ENCODE results near the gene ZSCAN5B.
"Not testable (repeated sequence)": the region's sequence is repeated elsewhere in the genome, so short reads cannot be mapped to it uniquely, and the experiment has no call there.

ZSCAN5B gene

DNA sequence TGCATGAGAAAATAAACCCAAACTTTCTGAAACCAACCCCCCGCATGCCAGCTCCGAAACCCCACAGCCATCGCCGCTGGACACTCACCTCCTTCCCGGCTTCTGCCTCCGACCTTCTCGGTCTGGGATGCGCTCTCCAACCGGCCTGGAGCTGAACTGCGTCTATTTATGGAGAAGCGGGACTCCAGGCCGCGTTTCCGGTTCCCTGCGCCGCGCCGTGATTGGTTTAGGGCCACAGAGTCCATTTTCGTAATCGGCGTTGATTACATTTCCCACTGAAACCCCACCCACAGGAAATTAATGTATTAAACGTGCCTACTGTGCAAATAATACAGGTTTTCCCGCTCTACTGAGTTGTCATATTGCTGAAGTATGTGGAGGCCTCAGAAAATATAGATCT, at the start of gene ZSCAN5B:
Gene ZSCAN5B, minus strand, starts transcription at position 138 of the 400 bp plus-strand sequence. CDS start 4,731 bp downstream, outside the sequence.
- not testable (repeated sequence) for H3K4me3 ChIP-seq (ENCODE audit: low read depth, low read length)

- H3K4me3 ChIP-seq (ENCODE audit: low read depth, low read length), result not testable (repeated sequence)
Measured at GRCh38 chr19:56245764-56246163, 48.2 kb upstream of the ZSCAN5B start.

GRCh38 chr19:56245121-56245740, 47.6 kb upstream of the ZSCAN5B start:
- H3K4me3 ChIP-seq (ENCODE audit: low read depth, low read length), result no peak overlapping the region

- H3K4me3 ChIP-seq (ENCODE audit: low read depth, low read length), result no peak overlapping the region
Measured at GRCh38 chr19:56223481-56223880, 25.9 kb upstream of the ZSCAN5B start.

DNA sequence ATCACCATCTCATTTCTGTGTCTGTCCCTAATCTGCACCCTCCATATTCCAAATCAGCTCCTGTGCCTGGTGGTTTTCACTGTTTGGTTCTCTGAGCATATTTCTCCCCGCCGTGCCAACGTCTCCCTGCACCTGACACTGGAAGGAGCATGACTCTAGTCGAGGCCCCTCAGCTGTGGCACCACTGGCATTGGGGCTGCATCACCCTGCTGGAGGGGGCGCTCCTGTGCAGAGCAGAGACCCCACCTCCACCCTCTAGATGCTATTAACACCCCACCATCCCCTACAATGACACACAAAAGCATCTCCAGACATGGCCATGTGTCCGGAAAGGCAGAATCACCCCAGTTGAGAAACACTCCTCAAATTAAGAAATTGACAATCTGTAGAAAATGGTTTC, 25.3 kb upstream of the ZSCAN5B start:
- H3K4me3 ChIP-seq (ENCODE audit: low read depth, low read length), result no peak overlapping the region

DNA sequence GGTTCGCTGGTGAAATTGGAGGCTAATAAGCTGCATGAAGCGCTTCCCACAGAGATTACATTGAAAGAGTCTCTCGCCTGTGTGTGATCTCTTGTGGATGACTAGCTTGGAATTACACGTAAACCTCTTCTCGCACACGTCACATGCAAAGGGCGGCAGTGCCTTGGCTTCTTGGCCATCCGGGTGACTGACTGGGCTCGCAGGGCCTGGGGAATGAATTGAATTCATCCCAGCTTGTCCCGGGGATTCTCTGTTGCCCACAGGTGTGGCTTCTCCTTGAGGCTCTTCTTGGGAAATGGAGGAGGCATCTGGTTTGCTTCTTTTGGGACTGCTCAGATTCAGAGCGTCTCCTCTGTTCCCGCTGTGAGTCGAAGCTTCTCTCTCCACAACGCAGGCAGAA, 24.3 kb upstream of the ZSCAN5B start:
- no peak overlapping the region for H3K4me3 ChIP-seq (ENCODE audit: low read depth, low read length)

GRCh38 chr19:56221442-56221841, 23.9 kb upstream of the ZSCAN5B start:
- not testable (repeated sequence) for H3K4me3 ChIP-seq (ENCODE audit: low read depth, low read length)

GRCh38 chr19:56218961-56219360, 21.4 kb upstream of the ZSCAN5B start:
- H3K4me3 ChIP-seq (ENCODE audit: low read depth, low read length), result no peak overlapping the region

GRCh38 chr19:56217039-56217949, 19.7 kb upstream of the ZSCAN5B start:
- H3K4me3 ChIP-seq (ENCODE audit: low read depth, low read length), result no peak overlapping the region

- H3K4me3 ChIP-seq (ENCODE audit: low read depth, low read length), result no peak overlapping the region
Measured at GRCh38 chr19:56211718-56212117, 14.1 kb upstream of the ZSCAN5B start.

- not testable (repeated sequence) for H3K4me3 ChIP-seq (ENCODE audit: low read depth, low read length)
Measured at GRCh38 chr19:56210036-56210435, 12.5 kb upstream of the ZSCAN5B start.

DNA sequence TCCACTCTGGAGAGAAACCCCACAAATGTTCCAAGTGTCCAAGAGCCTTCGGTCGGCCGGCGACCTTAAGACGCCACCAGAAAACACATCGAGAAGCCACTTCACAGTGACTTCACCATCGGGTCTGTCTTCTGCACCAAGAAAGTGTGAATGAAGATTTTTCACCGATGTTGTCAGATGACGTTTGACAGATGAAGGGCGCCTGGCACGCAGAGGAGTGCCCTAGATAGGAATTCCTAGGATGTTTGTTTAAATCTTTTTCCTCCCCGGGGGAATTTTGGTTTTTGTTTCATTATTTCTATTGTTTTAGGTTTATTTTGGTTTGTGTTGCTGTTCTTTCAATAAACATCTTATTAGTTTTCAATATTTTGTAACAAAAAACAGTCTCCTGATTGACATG, 11.5 kb upstream of the ZSCAN5B start:
- H3K4me3 ChIP-seq (ENCODE audit: low read depth, low read length), result no peak overlapping the region

GRCh38 chr19:56207581-56207980, 10.0 kb upstream of the ZSCAN5B start:
- H3K4me3 ChIP-seq (ENCODE audit: low read depth, low read length), result not testable (repeated sequence)

DNA sequence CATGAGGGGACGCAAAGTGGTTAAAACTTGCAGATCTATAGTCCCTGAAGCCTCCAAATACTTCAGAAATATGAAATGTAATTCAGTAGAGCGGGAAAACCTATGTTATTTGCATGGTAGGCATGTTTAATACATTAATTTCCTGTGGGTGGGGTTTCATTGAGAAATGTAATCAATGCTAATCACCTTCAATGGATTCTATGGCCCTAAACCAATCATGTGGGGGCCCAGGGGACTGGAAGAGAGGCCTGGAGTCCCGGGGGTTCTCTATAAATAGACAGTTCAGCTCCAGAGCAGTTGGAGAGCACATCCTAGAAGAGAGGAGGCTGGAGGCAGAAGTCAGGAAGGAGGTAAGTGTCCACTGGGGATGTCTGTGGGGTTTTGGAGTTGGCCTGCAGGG, 4.4 kb upstream of the ZSCAN5B start, which contains the start of gene ZSCAN5C:
Gene ZSCAN5C, plus strand, starts transcription at position 301 of the 400 bp plus-strand sequence. CDS start 3,641 bp downstream, outside the sequence.
- no peak within 1 kb of the TSS for H3K4me3 ChIP-seq (ENCODE audit: low read depth, low read length)

GRCh38 chr19:56199687-56200086, 2.1 kb upstream of the ZSCAN5B start:
- no peak overlapping the region for H3K4me3 ChIP-seq (ENCODE audit: low read depth, low read length)

DNA sequence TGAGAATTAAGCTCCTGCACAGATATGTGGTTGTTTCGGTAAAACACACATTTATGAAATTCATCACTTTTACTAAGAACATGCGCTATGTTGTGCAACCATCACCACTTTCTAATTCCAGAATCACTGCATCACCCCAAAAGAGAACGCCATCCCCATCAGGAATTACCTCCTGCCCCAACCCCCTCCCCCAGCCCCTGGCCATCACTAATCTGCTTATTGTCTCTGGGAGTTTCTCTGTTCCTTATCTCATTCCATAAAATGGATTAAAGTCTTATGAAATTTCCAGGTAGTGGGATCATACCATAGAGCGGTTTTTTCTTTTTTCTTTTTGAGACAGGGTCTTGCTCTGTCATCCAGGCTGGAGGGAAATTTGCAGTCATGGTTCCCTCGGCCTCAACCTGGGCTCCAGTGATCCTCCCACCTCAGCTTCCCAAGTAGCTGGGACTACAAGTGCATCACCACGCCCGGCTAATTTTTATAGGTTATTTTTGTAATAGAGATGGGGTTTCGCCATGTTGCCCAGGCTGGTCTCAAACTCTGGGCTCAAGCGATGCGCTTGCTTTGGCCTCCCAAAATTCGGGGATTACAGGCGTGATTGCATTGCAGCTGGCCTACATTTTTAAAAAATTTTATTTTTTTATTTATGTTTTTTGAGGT, 3.5 kb downstream of the ZSCAN5B start:
- no peak overlapping the region for H3K4me3 ChIP-seq (ENCODE audit: low read depth, low read length)

DNA sequence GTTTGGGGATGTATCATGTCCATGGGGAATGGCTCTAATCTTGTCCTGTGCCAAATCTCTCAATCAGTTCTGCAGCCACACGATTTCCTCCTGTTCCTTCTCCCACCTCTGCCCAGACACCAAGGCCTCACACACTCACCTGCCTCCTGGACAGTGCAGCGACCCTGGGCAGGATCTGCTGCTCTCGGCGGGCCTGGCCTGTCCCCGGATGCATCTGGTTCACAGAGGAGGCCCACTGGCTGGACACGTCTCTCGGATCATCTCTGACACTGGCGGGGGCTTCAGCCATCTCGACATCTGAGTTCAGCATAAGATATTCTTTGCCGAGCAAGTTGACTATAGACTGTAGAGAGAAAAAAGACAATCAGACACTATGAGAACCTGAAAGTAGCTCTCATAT, 5.9 kb downstream of the ZSCAN5B start:
- no peak overlapping the region for H3K4me3 ChIP-seq (ENCODE audit: low read depth, low read length)

DNA sequence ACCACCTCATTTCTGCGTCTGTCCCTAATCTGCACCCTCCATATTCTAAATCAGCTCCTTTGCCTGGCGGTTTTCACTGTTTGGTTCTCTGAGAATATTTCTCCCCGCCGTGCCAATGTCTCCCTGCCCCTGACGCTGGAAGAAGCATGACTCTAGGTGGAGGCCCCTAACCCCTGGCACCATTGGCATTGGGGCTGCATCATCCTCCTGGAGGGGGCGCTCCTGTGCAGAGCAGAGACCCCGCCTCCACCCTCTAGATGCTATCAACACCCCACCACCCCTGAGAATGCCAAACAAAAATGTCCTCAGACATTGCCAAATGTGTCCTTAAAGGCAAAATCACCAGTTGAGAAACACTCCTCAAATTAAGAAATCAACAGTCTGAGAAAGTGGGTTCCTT, 6.5 kb downstream of the ZSCAN5B start:
- H3K4me3 ChIP-seq (ENCODE audit: low read depth, low read length), result no peak overlapping the region

GRCh38 chr19:56189785-56190184, 7.8 kb downstream of the ZSCAN5B start:
- no peak overlapping the region for H3K4me3 ChIP-seq (ENCODE audit: low read depth, low read length)

DNA sequence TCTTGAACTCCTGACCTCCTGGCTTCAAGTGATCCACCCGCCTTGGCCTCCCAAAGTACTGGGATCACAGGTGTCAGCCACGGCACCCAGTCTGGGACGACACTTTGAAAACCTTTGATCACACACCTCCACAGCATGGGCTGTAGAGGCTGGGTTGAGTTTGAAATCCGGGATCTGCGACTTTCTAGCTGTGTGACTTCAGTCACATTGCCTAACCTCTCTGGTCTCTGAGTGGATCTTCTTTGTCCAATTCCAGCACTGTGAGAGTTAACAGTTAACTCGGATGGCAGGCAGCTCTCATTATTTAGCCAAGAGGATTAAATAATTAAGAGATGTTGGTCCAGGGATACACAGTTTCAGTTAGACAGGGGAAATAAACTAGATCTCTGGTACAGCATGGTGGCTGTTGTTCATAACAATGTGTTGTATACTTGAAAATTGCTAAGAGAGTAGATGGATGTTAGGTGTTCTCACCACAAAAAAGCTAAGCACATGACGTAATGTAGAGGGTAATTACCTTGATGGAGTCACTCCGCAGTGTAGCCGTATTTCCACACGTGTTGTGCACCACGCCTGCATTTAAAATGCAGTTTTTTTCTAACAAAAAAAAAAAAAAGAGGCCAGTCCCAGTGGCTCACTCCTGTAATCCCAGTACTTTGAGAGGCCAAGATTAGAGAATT, 19.9 kb downstream of the ZSCAN5B start:
- H3K4me3 ChIP-seq (ENCODE audit: low read depth, low read length), result no peak overlapping the region

GRCh38 chr19:56176881-56177280, 20.7 kb downstream of the ZSCAN5B start:
- H3K4me3 ChIP-seq (ENCODE audit: low read depth, low read length), result no peak overlapping the region
